Measurements from ENCODE around the gene ROS1. TPM values are rescaled to one million over a fixed set of nuclear protein-coding genes. Genes with fewer than 3 reads are reported as not detected.

The ROS1 gene
- polyA plus RNA-seq, 1 experiment = not detected

DNA sequence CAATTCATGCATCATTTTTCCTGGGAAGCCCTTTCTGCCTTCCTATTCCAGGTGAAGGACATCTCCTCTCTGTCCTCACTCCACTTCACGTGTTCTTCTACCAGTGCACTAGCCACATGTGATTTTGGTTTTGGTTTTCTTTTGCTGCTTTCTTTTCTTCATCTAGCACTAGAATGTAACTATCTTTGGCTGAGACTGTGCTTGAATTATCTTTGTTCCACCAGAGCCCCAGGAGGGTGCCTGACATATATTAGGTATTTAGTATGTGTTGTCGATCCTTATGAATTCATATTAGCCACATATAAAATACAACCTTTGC lies 80.5 kb downstream of the ROS1 start:
- Histone ChIP-seq H3K4me3 (ENCODE audit: low read depth, low read length) (no peak overlapping the region), H3K9me3 (ENCODE audit: control insufficient read depth, insufficient read depth, low read length) (no peaks in the 10 kb centered on the region), H3K27ac (ENCODE audit: low read depth, low read length) (no peak overlapping the region), H3K27me3 (ENCODE audit: control insufficient read depth, insufficient read depth, low read length) (no peaks in the 10 kb centered on the region)
- ChIA-PET CTCF (interaction anchor here (0.5 to 5.0 kb wide), 10 partner anchors 12 to 485 kb away, joined by 3 to 68 read pairs (median 3); no protein-coding TSS in a partner anchor), POLR2A (no interaction called here)
- DNase-seq (ENCODE audit: low read depth, low spot score) = no peak
- TF ChIP-seq, protein P1, sequence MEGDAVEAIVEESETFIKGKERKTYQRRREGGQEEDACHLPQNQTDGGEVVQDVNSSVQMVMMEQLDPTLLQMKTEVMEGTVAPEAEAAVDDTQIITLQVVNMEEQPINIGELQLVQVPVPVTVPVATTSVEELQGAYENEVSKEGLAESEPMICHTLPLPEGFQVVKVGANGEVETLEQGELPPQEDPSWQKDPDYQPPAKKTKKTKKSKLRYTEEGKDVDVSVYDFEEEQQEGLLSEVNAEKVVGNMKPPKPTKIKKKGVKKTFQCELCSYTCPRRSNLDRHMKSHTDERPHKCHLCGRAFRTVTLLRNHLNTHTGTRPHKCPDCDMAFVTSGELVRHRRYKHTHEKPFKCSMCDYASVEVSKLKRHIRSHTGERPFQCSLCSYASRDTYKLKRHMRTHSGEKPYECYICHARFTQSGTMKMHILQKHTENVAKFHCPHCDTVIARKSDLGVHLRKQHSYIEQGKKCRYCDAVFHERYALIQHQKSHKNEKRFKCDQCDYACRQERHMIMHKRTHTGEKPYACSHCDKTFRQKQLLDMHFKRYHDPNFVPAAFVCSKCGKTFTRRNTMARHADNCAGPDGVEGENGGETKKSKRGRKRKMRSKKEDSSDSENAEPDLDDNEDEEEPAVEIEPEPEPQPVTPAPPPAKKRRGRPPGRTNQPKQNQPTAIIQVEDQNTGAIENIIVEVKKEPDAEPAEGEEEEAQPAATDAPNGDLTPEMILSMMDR (IDR thresholded peaks at IDR 0.05; ENCODE audit: low read depth, low read length) = no peak

DNA sequence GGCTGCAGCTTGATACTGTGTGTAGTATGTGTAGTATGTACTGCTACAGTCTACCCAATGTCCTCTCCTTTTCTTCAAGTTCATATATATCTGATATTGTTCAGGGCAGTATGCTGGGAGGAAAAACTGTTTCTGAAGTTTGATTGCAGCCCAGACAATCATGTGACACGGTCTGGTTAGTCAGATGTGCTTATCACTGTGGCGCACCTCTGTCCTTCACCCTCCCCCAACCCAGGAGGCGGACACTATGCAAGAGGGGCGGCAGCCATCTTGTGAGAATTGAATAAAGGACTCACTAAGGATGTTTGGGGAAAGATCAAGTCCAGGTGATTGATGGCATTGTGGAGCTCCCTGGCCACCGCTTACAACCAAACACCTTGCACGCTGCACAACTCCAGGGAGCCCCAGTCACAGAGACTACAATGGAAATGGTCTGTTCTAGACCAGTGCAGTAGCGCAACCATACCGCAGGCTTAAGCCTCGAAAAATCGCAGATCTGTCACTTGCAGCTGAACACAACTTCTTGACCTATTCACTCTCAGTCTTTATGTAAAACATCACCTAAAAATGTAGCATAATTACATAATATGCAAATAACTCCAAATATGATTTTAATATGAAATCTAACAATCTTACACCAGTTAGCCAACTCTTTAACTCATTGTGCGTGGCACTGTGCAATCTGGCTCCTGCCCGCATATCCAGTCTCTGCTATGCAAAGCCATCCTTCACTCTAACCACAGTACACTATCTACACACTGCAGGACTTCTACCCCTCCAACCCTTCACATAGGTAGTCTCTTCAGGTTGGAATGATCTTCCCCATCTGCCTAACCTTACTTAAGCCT lies 81.1 kb downstream of the ROS1 start:
- Histone ChIP-seq H3K4me3 (ENCODE audit: low read depth, low read length) (no peak overlapping the region), H3K27ac (ENCODE audit: low read depth, low read length) (no peak overlapping the region), H3K27me3 (ENCODE audit: control insufficient read depth, insufficient read depth, low read length) (no peaks in the 10 kb centered on the region), H3K9me3 (ENCODE audit: control insufficient read depth, insufficient read depth, low read length) (no peaks in the 10 kb centered on the region)
- ChIA-PET POLR2A (no interaction called here), CTCF (interaction anchor here (0.5 to 5.0 kb wide), 12 partner anchors 12 to 489 kb away, joined by 3 to 68 read pairs (median 3); no protein-coding TSS in a partner anchor)
- DNase-seq (ENCODE audit: low read depth, low spot score) = no peak
- TF ChIP-seq, protein P1 (IDR thresholded peaks at IDR 0.05; ENCODE audit: low read depth, low read length) = no peak

DNA sequence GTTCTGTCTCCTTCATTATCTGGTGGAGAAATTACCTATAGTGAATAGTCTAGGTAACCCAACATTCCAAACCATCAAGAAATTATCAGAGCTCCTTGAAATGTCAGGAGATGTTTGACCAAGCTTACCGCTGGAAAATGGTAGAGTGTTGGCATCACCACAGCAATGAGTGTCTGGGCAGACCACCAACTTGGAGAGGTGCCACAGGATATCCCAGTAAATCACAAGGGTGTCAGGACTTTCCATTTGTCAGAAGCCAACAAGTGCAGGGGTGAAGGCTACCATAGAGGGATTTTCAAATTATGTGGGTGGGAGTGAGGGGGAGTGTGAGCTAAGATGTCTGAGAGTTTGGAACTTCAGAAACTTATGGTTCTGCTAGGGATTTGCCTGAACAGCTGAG lies 87.2 kb downstream of the ROS1 start:
- ChIA-PET CTCF (interaction anchor here (1.4 kb wide), 1 partner anchor 267 kb away, joined by 5 read pairs; no protein-coding TSS in a partner anchor), POLR2A (no interaction called here)
- Histone ChIP-seq H3K9me3 (ENCODE audit: control insufficient read depth, insufficient read depth, low read length) (no peaks in the 10 kb centered on the region), H3K4me3 (ENCODE audit: low read depth, low read length) (no peak overlapping the region), H3K27ac (ENCODE audit: low read depth, low read length) (no peak overlapping the region), H3K27me3 (ENCODE audit: control insufficient read depth, insufficient read depth, low read length) (no peaks in the 10 kb centered on the region)
- TF ChIP-seq, protein P1 (IDR thresholded peaks at IDR 0.05; ENCODE audit: low read depth, low read length) = no peak
- DNase-seq (ENCODE audit: low read depth, low spot score) = no peak

DNA sequence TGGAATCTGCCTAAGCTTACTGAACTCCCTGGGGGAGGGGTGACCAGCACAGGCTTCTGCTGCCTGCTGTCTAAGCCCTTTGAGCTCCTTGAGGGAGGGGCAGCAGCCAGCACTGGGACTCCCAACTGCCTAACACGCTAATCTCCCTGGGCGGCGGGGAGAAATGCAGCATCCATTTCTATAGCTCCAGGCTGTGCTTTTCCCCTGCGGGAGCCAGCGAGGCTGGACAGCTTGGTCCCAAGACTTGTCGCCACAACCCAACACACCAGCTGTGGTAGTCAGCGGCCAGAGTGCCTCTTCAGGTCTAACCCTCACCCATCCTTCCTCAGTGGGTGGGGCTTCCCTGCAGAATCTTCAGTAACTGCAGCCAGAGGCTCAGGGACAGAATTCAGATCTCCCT lies 95.8 kb downstream of the ROS1 start:
- DNase-seq (ENCODE audit: low read depth, low spot score) = no peak
- ChIA-PET CTCF (no interaction called here), POLR2A (no interaction called here)
- H3K27ac ChIP-seq (ENCODE audit: low read depth, low read length) = no peak overlapping the region
- TF ChIP-seq, protein P1 (IDR thresholded peaks at IDR 0.05; ENCODE audit: low read depth, low read length) = no peak
- no peak overlapping the region for H3K4me3 ChIP-seq (ENCODE audit: low read depth, low read length)
- no peaks in the 10 kb centered on the region for H3K27me3 ChIP-seq (ENCODE audit: control insufficient read depth, insufficient read depth, low read length)
- H3K9me3 ChIP-seq (ENCODE audit: control insufficient read depth, insufficient read depth, low read length) = no peaks in the 10 kb centered on the region

DNA sequence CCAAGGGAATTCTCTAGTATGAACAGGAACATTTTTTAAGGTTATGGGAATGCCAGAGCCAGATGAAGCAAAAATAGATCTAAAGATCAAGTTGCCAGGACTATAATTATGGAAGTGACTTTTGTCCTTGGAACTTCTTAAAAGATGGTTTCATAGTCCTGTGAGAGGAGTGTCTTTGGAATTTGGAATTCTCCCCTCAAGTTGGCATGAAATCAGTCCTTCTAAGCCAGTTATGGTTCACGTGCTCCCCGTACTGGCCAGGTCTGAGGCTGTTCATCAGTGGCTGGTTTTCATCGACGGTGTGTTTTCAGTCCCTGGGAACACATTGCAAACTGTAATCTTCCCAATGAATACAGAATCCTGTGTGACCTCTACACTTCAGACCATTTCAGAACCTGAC lies 97.2 kb downstream of the ROS1 start:
- Histone ChIP-seq H3K27ac (ENCODE audit: low read depth, low read length) (no peak overlapping the region), H3K9me3 (ENCODE audit: control insufficient read depth, insufficient read depth, low read length) (no peaks in the 10 kb centered on the region), H3K27me3 (ENCODE audit: control insufficient read depth, insufficient read depth, low read length) (no peaks in the 10 kb centered on the region), H3K4me3 (ENCODE audit: low read depth, low read length) (no peak overlapping the region)
- ChIA-PET POLR2A (no interaction called here), CTCF (no interaction called here)
- no peak for DNase-seq (ENCODE audit: low read depth, low spot score)
- TF ChIP-seq, protein P1 (IDR thresholded peaks at IDR 0.05; ENCODE audit: low read depth, low read length) = no peak

Measured in AG04450 (cell line).